NB4 (cell line): Measurements from ENCODE around the gene TEX22.

Source experiments
- DNase-seq: peaks from one replicate; pipeline ENCODE4 v3.0.0; 2010; ENCODE audit warnings: low read depth
- H3K4me3 ChIP-seq: one replicate; pipeline ENCODE4 v1.5.1; 2011; ENCODE audit warnings: mild to moderate bottlenecking, low read depth, low read length, moderate library complexity
- MYC ChIP-seq: IDR thresholded peaks from 2 replicates; pipeline ENCODE4 v1.6.1; 2011; ENCODE audit warnings: low read depth, low read length
- POLR2A ChIP-seq: IDR thresholded peaks from 2 replicates; pipeline ENCODE4 v1.6.1; 2011; ENCODE audit warnings: mild to moderate bottlenecking; ENCODE audit not compliant: insufficient read length; ENCODE audit errors: extremely low read depth
- TF ChIP-seq, protein P1 (sequence below): IDR thresholded peaks from 2 replicates; pipeline ENCODE4 v1.6.1; 2011; ENCODE audit warnings: low read depth, low read length
- TF ChIP-seq, protein P2 (sequence below): IDR thresholded peaks from one replicate; pipeline ENCODE4 v1.5.1; 2012; ENCODE audit warnings: low read depth, low read length

The TEX22 gene, protein sequence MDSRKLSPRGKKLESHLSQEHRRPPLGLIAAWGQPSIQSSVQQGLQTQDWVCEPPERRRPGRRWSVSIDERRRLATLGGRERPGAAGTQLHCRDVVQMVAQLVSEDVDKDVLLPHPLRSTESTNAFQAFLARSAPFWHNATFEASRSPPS

DNA sequence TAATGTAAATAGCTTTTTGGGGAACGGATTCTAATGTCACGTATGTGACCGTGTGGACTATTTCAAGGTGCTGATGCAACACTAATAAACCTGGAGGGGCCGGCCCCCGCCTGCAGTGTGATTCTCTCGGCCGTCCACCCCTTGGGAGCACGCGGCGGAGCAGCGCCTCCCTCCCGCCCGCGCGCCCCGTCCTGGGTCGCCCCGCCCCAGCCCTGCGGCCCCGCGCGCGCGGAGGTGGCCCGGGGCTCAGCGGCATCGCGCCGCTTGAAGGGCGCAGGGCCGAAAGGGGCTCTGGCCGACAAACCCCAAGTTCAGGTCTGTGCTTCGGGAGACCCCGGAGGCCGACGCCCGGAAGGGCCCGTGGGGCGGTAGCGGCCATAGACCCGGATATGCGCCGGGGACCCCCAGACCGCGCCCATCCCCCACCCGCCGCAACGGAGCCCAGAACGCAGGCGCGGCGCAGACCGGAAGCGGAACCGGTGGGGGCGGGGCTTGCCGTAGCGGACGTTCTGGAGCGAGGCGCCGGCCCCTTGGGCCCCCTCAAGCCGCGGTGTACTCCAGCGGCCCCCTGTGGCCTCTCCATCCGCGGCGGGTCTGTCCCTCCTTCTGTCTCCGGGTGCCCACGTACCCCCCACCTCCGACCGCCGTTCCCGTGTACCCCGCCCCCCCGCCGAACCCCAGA is at the start of gene TEX22:
Gene TEX22, plus strand, starts transcription at position 495 of the 682 bp plus-strand sequence. CDS start 803 bp downstream, outside the sequence.
- TF ChIP-seq POLR2A: peak; percentile 70
- TF ChIP-seq, protein P1, sequence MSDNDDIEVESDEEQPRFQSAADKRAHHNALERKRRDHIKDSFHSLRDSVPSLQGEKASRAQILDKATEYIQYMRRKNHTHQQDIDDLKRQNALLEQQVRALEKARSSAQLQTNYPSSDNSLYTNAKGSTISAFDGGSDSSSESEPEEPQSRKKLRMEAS: peak; percentile 70
- TF ChIP-seq, protein P2, sequence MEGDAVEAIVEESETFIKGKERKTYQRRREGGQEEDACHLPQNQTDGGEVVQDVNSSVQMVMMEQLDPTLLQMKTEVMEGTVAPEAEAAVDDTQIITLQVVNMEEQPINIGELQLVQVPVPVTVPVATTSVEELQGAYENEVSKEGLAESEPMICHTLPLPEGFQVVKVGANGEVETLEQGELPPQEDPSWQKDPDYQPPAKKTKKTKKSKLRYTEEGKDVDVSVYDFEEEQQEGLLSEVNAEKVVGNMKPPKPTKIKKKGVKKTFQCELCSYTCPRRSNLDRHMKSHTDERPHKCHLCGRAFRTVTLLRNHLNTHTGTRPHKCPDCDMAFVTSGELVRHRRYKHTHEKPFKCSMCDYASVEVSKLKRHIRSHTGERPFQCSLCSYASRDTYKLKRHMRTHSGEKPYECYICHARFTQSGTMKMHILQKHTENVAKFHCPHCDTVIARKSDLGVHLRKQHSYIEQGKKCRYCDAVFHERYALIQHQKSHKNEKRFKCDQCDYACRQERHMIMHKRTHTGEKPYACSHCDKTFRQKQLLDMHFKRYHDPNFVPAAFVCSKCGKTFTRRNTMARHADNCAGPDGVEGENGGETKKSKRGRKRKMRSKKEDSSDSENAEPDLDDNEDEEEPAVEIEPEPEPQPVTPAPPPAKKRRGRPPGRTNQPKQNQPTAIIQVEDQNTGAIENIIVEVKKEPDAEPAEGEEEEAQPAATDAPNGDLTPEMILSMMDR: no peak
- TF ChIP-seq MYC: peak; percentile 63; the same call in 1 of the 2 replicates
- DNase-seq: peak; percentile 92
- H3K4me3 ChIP-seq: peak within 1 kb of the TSS; percentile 69

DNA sequence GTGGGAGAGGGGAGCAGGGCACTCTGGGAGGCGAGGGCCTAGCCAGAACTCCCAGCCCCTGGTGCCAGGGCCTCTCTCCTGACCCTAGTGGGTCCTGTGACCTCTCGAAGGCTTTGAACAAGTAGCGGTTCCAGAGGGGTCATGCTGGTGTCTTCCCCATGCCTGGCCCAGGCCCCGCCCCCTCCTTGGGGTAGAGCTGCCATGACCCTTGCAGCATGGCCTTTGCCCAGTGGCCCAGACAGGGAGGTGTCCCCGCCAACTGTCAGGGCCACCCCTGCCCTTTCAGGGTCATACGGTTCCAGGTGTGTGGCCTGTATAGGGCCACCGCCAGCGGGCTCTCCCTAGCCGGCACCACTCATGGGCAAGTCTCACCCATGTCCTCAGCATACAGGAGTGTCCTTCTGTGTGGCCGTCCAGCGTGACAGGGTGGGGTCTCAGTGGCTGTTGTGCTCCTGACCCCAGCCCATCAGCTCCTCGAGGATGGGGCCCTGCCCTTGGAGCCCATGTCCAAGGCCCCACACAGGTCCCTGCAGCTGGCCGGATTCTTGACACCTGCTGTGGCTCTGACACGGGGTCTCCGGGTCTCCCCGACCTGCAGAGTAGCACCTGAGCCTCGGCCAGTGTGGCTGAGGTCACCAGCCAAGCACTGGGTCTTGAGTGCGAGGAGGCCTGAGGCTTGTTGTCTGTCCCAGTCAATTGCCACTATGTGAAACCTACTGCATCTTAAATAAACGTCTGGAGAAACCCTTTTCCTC is 49.2 kb upstream of the TEX22 start:
- DNase-seq: no peak
- TF ChIP-seq, protein P2: no peak
- TF ChIP-seq MYC (no peak), POLR2A (no peak)
- TF ChIP-seq, protein P1: no peak
- H3K4me3 ChIP-seq: no peak overlapping the region

DNA sequence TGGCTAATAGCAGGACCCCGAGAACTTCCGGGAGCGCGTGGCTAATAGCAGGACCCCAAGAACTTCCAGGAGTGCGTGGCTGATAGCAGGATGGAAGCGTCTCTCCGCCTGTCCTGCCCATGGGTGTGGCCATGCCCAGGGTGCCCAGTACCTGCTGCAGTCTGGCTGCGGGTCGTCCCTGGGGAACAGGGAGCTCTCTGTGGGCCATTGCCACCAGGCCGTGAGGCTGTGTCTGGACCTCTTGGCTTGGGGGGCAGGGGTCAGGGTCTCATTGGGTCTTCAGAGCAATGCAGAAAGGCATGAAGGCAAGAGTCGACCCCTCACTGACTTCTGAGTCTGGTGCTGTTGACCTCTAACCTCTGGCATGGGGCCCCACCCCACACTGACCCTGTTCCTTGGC is 48.3 kb upstream of the TEX22 start:
- no peak overlapping the region for H3K4me3 ChIP-seq
- no peak for TF ChIP-seq POLR2A
- TF ChIP-seq, protein P2: no peak
- TF ChIP-seq, protein P1: no peak
- no peak for TF ChIP-seq MYC

DNA sequence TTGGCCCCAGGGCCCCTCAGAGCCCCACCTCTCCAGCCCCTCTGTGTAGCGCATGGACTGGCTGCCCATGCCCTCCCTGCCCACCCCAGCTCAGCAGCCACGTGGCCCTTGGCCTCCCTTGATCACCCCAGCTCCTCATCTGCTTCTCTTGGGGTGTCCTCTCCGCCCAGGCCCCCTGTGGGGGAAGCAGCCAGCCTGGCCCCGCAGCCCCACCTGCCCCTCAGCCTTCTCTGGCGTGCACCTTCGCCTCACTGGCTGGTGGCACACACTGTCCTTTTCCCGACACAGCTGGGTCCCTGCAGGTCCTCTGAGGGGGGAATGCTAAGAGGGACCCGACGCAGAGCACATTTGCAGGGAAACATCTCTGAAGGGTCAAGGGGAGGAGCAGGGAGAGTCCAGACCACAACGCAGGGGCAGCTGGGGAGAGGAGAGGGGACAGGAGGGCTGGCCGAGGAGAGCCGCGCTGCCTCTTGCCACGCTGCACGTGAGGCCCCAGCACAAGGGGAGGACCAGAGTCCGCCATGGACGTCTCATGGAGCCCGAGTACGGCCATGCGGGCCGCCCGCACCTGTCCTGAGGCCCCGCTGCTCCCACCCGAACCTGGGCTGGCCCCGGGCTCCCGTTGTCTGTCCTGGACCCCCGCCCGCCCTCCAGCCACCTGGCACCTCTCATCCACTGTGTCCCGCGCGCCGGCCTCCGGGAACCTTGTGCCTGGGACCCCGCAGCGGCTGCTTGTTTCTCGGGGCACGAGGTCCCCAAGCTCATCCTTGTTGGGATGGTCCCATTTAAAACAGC is 47.7 kb upstream of the TEX22 start:
- no peak for DNase-seq
- H3K4me3 ChIP-seq: no peak overlapping the region
- TF ChIP-seq POLR2A (no peak), MYC (no peak)
- TF ChIP-seq, protein P2: no peak
- TF ChIP-seq, protein P1: no peak

More for the DNA sequence above, 48.3 kb upstream of the TEX22 start:
- DNase-seq: no peak

DNA sequence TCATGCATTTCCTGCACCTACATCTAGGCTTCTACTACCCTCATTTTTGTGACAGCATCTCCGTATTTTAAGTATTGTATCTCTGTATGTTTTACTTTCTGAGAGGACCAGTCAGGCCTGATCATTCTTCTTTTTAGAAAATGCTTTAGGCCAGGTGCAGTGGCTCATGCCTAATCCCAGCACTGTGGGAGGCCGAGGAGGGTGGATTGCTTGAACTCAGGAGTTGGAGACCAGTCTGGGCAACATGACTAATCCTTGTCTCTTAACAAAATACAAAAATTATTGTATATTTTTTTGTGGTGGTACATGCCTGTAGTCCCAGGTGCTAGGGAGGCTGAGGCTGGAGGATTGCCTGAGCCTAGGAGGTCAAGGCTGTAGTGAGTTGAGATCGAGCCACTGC is 46.9 kb upstream of the TEX22 start:
- no peak overlapping the region for H3K4me3 ChIP-seq
- DNase-seq: no peak
- TF ChIP-seq, protein P1: no peak
- TF ChIP-seq POLR2A (no peak), MYC (no peak)
- TF ChIP-seq, protein P2: no peak
